HG02938 (cell line): ENCODE data around the gene ATG4C.
"Not testable (repeated sequence)": the region's sequence is repeated elsewhere in the genome, so short reads cannot be mapped to it uniquely, and the experiment has no call there.

ENCODE experiments used
- ATAC-seq: cut with Tn5 transposase; IDR thresholded peaks from one replicate; pipeline ENCODE4 v1.9.1; 2021; ENCODE audit warnings: mild to moderate bottlenecking, moderate library complexity; ENCODE audit not compliant: unreplicated experiment

Gene ATG4C, protein sequence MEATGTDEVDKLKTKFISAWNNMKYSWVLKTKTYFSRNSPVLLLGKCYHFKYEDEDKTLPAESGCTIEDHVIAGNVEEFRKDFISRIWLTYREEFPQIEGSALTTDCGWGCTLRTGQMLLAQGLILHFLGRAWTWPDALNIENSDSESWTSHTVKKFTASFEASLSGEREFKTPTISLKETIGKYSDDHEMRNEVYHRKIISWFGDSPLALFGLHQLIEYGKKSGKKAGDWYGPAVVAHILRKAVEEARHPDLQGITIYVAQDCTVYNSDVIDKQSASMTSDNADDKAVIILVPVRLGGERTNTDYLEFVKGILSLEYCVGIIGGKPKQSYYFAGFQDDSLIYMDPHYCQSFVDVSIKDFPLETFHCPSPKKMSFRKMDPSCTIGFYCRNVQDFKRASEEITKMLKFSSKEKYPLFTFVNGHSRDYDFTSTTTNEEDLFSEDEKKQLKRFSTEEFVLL

DNA sequence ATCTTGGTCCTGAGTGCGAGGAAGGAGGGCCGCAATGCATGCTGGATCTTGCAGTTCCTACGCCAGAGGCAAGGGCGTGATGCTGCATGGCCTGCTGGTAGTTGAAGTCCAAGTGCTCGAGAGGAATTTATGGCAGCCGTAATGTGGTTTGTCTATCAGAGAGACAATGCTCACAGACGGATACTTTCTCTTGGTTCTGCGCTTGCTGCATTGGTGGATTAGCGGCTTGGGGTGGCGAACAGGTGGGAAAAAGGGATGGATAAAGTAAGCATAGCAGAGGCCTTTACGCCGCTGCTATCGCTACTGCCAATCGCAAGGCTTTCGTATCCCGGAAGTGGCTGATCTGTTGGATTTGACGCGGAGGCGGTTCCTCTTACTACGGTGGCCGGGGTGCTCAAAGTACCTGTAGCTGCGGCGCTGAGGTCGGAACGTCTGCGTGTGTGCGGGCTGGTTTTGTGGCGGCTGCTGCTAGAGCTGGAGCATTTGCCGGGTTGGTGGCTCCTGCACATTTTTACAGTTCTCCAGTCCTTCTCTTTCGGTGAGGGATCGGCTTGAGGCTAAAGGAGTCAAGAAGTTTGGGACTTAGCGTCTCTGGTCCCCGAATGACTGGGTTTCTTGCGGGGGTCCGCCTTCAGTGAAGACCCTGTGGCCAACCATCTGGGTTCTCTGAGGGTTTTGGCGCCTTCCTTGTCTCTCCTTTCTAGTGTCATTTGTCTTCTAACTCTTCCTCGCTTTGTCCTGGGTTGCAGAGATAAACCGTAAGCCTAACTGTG is at the start of gene ATG4C:
Gene ATG4C, plus strand, starts transcription at position 397 of the 773 bp plus-strand sequence. CDS start 19,655 bp downstream, outside the sequence.
- peak; percentile 90 for ATAC-seq

DNA sequence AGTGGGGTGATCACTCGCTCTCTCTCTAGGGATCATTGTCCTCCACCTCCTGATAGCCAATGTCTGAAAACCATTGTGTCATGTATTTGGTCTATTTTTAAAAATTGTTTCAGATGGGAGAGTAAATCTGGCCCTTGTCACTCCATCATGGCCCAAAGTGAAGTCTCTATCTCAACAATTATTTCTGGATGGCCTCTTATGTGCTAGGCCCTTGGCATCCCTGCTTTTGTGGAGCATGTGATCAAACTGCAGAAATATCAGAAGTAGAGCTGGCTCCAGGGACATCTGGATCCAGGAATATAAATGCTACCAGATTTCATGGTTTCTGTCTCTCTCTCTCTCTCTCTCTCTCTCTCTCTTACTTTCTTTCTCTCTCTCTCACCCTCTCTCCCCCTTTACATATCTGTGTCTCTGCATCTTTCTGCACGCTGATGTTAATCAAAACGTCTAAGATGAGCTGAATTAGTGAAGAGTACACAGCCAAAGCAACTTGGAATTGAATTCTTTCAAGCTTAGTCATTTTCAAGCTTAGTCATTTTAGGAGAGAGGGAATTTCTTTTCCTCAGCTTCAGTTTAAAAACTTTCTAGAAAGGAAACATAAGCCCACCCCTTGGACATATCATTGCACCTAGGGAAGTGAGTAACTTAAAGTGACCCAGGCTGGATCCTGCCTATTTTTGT is 48.3 kb upstream of the ATG4C start:
- no peak for ATAC-seq

DNA sequence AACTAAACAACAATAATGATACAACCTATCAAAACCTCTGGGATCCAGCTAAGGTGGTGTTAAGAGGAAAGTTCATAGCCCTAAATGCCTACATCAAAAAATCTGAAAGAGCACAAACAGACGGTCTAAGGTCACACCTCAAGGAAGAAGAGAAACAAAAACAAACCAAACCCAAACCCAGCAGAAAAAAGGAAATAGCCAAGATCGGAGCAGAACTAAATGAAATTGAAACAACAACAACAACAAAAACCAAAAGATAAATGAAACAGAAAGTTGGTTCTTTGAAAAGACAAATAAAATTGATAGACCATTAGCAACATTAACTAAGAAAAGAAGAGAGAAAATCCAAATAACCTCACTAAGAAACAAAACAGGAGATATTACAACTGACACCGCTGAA is 43.2 kb upstream of the ATG4C start:
- ATAC-seq, result not testable (repeated sequence)

DNA sequence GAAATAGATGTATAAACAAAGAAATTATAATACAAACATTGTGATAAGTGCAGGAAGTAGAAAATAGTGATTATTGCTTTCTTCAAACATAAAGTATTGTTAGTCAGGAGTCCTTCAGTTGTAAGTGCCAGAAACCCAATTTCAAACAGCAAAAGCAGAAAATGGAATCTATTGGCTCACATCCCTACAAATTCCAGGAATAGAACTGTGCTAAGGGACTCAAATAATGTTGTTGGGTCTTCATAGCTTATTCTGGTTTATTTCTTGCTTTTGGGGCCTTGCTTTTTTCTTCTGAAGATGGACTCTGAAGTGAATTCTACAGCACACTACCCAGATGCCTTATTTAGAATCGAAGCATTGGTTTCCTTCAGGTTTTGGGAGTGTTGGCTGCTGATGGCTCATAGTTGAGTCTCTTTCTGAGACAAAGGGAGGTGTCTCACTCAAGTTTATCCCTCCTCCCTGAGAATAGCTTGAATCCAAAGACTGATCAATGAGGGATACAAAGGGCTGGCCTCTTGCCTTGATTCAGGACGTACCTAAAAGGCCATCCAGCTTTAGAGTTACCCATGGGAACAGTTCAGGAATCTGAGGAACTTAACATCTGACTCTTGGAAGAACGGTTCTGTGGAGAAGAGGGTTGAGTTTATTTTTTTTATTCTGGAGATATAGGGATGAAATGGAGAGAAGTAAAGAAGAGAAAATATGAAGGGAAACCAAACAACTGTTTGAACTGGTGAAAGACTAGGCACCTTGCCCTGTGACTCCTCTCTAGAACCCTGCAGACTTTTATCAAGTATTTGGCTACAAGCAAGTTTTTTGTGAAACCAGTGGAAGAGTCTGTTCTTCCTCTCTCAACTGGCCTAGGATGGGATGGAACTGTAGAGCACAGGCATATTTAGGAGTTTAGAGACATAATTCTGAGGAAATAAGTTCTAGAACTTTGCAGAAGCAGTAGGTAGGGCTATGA is 39.0 kb upstream of the ATG4C start:
- no peak for ATAC-seq

DNA sequence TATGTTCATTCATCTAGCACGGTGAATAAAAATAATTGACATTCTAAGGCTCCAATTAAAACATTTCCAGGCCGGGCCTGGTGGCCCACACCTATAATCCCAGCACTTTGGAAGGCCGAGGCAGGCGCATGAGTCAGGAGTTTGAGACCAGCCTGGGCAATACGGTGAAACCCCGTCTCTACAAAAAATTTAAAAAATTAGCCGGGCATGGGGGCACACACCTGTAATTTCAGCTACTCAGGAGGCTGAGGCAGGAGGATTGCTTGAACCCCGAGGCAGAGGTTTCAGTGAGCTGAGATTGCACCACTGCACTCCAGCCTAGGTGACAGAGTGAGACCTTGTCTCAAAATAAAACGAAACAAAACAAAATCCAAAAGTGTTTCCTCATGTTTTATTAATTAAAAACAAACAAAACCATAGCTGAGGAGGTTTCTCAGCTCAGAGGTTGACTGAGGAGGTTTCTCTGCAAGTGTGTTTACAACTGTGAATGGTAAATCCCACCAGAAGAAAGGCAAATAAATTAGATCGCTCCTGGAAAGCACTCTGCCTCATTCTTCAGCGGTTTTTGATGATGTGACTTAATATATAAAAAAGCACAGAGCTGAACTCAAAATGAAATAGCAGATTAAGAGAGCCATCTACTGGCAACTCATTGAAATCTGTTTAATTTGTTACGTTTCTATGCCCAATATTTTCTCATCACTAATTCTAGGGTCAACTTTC is 37.7 kb upstream of the ATG4C start:
- no peak for ATAC-seq

DNA sequence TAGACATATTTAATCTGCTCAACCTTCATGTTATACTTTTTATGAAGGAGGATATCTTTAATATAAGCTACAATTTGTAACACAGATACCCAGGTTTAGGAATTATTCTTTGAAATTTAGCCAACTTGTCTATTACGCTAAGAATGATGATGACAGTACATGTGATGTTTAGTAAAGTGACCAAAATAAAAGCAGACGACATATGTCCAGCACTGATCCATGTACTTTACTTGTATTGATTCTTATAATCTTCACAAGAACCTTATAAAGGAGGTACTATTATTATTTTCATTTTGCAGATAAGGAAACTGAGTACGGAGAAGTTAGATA is 37.2 kb upstream of the ATG4C start:
- no peak for ATAC-seq

DNA sequence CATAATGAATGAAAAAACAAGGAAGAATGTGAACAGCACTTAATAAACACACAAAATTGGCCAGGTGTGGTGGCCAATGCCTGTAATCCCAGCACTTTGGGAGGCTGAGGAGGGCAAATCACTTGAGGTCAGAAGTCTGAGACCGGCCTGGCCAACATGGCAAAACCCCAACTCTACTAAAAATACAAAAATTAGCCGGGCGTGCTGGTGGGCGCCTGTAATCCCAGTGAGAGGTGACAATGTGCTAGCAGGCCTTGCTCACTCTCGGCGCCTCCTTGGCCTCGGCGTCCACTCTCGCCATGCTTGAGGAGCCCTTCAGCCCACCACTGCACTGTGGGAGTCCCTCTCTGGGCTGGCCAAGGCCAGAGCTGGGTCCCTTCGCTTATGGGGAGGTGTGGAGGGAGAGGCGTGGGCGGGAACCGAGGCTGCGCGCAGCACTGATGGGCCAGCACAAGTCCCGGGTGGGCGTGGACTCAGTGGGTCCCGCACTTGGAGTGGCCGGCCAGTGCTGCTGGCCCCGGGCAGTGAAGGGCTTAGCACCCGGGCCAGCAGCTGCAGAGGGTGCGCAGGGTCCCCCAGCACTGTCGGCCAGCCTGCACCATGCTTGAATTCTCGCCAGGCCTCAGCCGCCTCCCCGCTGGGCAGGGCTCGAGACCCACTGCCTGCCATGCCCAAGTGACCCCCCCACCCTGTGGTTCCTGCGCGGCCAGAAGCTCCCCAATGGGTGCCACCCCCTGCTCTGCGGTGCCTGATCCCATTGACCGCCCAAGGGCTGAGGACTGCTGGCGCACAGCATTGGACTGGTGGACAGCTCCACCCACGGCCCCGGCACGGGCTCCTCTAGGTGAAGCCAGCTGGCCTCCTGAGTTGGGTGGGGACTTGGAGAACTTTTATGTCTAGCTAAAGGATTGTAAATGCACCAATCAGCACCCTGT is 30.6 kb upstream of the ATG4C start:
- no peak for ATAC-seq

DNA sequence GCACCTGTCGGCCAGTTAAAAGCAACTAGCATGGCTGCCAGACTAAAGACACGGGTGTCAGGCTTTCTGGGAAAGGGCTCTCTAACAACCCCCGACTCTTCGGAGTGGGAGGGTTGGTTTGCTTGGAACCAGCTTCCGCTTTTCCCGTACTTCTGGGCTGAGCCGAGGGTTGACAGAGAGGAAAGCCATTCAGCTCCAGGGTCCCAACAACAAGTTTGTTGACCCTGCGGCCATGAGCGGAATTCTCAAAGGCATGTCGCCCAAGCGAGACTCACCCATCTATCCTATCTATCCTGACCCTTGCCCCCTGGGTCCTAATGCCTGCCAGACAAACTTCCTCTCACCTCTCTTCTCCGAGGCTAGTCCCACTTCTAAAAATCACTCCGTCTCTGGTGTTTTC is 29.0 kb upstream of the ATG4C start:
- not testable (repeated sequence) for ATAC-seq

DNA sequence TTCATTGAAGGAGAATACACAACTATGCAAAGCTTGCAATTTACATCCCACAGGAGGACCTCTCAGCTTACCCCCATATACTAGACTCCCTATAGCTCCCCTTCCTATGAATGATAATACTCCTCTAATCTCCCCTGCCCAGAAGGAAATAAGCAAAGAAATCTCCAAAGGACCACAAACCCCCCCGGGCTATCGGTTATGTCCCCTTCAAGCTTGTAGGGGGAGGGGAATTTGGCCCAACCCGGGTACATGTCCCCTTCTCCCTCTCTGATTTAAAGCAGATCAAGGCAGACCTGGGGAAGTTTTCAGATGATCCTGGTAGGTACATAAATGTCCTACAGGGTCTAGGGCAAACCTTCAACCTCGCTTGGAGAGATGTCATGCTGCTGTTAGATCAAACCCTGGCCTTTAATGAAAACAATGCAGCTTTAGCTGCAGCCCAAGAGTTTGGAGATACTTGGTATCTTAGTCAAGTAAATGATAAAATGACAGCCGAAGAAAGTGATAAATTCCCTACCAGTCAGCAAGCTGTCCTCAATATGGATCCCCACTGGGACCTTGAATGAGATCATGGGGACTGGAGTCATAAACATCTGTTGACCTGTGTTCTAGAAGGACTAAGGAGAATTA is 27.6 kb upstream of the ATG4C start:
- ATAC-seq, result not testable (repeated sequence)

DNA sequence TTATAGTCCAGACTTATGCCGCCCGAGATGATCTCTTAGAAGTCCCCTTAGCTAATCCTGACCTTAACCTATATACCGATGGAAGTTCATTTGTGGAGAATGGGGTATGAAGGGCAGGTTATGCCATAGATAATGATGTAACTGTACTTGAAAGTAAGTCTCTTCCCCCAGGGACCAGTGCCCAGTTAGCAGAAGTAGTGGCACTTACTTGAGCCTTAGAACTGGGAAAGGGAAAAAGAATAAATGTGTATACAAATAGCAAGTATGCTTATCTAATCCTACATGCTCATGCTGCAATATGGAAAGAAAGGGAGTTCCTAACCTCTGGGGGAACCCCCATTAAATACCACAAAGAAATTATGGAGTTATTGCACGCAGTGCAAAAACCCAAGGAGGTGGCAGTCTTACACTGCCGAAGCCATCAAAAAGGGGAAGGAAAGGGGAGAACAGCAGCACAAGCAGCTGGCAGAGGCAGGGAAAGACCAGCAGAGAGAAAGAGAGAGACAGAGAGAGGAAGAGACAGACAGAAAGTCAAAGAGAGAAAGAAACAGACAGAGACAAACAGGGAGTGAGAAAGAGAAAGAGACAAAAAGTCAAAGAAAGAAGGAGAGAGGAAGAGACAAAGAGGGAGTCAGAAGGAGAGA is 24.6 kb upstream of the ATG4C start:
- not testable (repeated sequence) for ATAC-seq

DNA sequence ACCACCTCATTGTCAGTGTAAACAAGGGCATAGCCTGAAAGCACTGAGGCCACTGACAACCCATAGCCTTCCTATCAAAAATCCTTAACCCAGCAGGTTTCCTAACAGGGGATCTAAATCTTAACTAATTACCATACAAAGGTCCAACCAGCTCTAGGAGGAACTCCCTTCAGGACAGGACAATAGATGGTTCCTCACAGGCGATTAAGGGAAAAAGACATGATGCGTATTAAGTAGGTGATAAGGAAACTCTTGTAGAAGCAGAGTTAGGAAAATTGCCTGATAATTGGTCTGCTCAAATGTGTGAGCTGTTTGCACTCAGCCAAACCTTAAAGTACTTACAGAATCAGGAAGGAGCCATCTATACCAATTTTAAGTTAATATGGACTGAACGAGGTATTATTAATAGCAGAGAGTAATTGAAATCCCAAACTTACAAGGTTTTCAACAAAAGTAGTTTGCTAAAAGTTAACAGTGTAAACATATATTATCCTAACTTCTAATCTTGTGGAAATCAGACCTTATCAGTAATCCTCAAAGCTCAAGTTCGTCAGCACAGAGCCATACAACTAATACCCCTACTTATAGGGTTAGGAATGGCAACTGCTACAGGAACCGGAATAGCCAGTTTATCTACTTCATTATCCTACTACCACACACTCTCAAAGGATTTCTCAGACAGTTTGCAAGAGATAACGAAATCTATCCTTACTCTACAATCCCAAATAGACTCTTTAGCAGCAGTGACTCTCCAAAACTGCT is 23.7 kb upstream of the ATG4C start:
- not testable (repeated sequence) for ATAC-seq

DNA sequence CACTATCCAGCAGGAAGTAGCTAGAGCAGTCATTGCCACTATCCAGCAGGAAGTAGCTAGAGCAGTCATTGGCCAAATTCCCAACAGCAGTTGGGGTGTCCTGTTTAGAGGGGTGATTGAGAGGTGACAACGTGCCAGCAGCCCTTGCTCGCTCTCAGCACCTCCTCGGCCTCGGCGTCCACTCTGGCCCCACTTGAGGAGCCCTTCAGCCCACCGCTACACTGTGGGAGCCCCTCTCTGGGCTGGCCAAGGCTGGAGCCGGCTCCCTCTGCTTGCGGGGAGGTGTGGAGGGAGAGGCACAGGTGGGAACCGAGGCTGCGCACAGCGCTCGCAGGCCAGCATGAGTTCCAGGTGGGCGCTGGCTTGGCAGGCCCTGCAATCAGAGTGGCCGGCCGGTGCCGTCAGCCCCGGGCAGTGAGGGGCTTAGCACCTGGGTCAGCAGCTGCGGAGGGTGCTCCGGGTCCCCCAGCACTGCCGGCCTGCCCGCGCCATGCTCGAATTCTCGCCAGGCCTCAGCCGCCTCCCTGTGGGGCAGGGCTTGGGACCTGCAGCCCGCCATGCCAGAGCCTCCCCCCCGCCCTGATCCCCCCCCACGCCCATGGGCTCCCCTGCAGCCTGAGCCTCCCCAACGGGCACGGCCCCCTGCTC is 22.6 kb upstream of the ATG4C start:
- ATAC-seq, result not testable (repeated sequence)

DNA sequence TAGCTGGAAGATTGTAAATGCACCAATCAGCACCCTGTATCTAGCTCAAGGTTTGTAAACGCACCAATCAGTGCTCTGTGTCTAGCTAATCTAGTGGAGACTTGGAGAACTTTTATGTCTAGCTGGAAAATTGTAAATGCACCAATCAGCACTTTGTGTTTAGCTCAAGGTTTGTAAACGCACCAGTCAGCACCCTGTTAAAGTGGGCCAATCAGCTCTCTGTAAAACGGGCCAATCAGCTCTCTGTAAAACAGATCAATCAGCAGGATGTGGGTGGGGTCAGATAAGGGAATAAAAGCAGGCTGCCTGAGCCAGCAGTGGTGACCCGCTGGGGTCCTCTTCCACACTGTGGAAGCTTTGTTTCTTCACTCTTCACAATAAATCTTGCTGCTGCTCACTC is 21.9 kb upstream of the ATG4C start:
- ATAC-seq, result not testable (repeated sequence)

DNA sequence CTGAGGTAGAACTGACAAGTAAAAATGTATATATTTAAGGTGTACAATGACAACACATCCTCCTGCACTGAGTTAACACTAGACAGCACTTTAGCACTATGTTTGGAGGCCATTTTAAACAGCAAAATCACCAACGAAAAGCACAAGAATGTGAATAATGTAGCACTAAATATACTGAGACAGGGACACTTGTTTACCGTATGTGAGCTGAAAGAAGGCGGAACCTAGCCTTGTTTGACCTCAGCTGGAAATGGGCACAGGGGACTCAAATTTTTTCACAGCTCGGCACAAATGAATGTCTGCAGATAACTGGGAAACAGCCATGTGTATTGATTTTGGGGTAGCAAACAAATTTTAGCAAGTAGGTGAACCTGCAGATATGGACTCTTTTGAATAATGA is 18.0 kb upstream of the ATG4C start:
- no peak for ATAC-seq

DNA sequence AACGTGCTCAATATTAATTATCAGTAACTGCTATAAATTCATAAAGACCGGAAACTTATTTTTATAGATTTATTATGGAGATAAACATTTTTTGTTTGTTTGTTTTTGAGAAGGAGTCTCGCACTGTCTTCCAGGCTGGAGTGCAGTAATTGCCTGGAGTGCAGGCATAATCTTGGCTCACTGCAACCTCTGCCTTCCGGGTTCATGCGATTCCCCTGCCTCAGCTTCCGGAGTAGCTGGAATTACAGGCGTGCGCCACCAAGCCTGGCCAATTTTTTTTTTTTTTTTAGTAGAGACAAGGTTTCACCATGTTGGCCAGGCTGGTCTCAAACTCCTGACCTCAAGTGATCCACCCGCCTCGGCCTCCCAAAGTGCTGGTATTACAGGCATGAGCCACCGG is 15.4 kb upstream of the ATG4C start:
- not testable (repeated sequence) for ATAC-seq

DNA sequence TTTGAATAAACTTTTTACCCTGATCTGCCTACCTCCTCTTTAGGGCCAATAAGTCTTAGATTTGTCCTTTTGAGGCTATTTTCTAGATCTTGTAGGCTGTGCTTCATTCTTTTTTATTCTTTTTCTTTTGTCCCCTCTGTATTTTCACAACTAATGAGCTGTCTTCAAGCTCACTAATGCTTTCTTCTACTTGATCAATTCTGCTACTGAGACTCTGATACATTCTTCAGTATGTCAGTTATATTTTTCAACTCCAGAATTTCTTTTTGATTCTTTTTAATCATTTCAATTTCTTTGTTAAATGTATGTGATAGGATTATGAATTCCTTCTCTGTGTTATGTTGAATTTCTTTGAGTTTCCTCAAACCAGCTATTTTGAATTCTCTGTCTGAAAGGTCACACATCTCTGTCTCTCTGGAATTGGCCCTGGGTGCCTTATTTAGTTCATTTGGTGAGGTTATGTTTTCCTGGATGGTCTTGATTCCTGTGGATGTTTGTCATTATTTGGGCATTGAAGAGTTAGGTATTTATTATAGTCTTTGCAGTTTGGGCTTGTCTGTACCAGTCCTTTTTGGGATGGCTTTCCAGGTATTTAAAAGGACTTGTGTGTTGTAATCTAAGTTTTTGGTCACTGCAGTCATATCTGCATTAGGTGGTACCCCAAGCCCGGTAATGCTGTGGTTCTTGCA is 11.2 kb upstream of the ATG4C start:
- no peak for ATAC-seq
